Neutrophil (primary cell): ENCODE data around the gene LTF.

Experiments
- H3K27ac ChIP-seq: fragments of 200-600 bp; sonication (generic); 2 replicates; pipeline ENCODE4 v1.5.1; 2016; ENCODE audit warnings: mild to moderate bottlenecking, moderate library complexity
- H3K27me3 ChIP-seq: fragments of 200-600 bp; sonication (generic); 2 replicates; pipeline ENCODE4 v1.6.0; 2016; ENCODE audit warnings: mild to moderate bottlenecking
- H3K36me3 ChIP-seq: fragments of 200-600 bp; sonication (generic); 2 replicates; pipeline ENCODE4 v1.5.1; 2017
- H3K4me1 ChIP-seq, 2 experiments: fragments of 200-600 bp in 1 of 2; sonication (generic) in 1 of 2; 1 replicate in 1 of 2; 2 replicates in 1 of 2; pipeline versions ENCODE4 v1.5.1 to v1.6.1; 2013 to 2016; ENCODE audit warnings: low read depth in 1 of 2, low read length in 1 of 2, mild to moderate bottlenecking in 1 of 2, moderate library complexity in 1 of 2; ENCODE audit not compliant: control insufficient read depth in 1 of 2, insufficient read depth in 1 of 2
- H3K4me3 ChIP-seq, 2 experiments: fragments of 200-600 bp in 1 of 2; sonication (generic) in 1 of 2; 1 replicate in 1 of 2; 2 replicates in 1 of 2; pipeline ENCODE4 v1.5.1; 2013 to 2016; ENCODE audit warnings: low read depth in 1 of 2, low read length in 1 of 2, mild to moderate bottlenecking in 1 of 2, moderate library complexity in 1 of 2
- H3K9me3 ChIP-seq: fragments of 200-600 bp; sonication (generic); 2 replicates; pipeline ENCODE4 v1.5.1; 2016
- CTCF ChIP-seq: fragments of 200-600 bp; sonication (generic); IDR thresholded peaks from 2 replicates; pipeline ENCODE4 v1.5.1; 2016; ENCODE audit warnings: antibody characterized with exemption

The LTF gene

DNA sequence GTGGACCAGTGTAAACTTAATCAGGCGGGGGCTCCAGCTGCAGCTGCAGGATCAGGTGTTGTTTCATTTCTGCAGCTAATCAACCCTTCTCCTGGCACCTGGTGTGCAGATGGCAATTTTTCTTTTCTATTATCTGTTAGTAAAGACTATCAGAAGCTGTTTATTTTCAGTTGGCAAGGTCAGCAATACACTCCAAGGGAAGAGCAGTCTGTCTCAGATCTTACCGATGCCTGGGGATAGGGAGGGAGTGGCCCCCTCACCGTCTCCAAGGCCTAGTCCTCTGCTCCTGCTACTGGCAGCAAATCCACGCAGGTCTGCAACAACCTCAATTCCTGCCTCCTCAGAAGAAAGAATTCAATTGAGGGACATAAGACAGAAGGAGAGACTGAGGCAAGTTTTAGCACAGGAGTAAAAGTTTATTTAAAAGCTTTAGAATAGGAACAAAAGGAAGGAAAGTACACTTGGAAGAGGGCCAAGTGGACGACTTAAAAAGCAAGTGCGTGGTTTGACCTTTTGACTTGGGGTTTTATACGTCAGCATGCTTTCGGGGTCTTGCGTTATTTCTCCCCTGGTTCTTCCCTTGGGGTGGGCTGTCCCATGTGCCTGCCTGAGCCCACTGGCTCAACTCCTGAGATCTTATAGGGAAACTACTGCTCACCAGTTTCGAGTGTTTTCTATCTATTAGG lies 48.4 kb downstream of the LTF start:
- Histone ChIP-seq H3K36me3 (peaks cover 67% of the 10 kb centered on the region), H3K27me3 (no peaks in the 10 kb centered on the region), H3K4me1 (no peaks in the 10 kb centered on the region), H3K27ac (peak overlapping the region; percentile 45), H3K9me3 (no peaks in the 10 kb centered on the region), H3K4me3 (no peak overlapping the region)
- no peak for TF ChIP-seq CTCF

DNA sequence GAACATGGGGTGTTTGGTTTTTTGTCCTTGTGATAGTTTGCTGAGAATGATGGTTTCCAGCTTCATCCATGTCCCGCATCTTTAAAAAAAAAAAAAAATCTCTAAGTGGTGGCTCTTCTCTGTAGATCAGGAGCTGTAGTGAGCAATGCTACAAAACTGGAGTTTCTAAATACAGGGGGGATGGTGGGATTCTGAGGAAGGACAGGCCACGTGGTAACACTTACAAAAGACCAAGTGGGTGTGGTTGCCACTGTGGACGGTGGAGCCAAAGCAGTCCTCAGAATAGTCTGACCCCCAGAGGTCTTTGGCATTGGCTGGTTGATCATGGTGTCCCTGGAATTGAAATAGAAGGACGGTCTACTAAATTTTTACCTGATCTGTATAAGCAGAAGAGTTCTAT lies 50.0 kb downstream of the LTF start:
- no peaks in the 10 kb centered on the region for H3K4me1 ChIP-seq

GRCh38 chr3:46413951-46414350 lies 50.8 kb downstream of the LTF start:
- Histone ChIP-seq H3K27ac (peak overlapping the region; percentile 45), H3K27me3 (no peaks in the 10 kb centered on the region), H3K36me3 (peaks cover 44% of the 10 kb centered on the region), H3K9me3 (no peaks in the 10 kb centered on the region), H3K4me1 (no peaks in the 10 kb centered on the region), H3K4me3 (no peak overlapping the region)
- no peak for TF ChIP-seq CTCF

More for the DNA sequence above, 50.0 kb downstream of the LTF start:
- peaks cover 52% of the 10 kb centered on the region for H3K36me3 ChIP-seq
- TF ChIP-seq CTCF, result no peak
- no peak overlapping the region for H3K4me3 ChIP-seq
- peak overlapping the region; percentile 48 for H3K27ac ChIP-seq
- no peaks in the 10 kb centered on the region for H3K9me3 ChIP-seq
- H3K27me3 ChIP-seq, result no peaks in the 10 kb centered on the region

- Histone ChIP-seq H3K9me3 (no peaks in the 10 kb centered on the region), H3K36me3 (peaks cover 33% of the 10 kb centered on the region), H3K4me3 (no peak overlapping the region), H3K27ac (peak overlapping the region; percentile 13), H3K4me1 (peaks cover 0 to 2% of the 10 kb centered on the region in 2 experiments), H3K27me3 (no peaks in the 10 kb centered on the region)
- no peak for TF ChIP-seq CTCF
Measured at GRCh38 chr3:46412786-46413298, 51.9 kb downstream of the LTF start.

DNA sequence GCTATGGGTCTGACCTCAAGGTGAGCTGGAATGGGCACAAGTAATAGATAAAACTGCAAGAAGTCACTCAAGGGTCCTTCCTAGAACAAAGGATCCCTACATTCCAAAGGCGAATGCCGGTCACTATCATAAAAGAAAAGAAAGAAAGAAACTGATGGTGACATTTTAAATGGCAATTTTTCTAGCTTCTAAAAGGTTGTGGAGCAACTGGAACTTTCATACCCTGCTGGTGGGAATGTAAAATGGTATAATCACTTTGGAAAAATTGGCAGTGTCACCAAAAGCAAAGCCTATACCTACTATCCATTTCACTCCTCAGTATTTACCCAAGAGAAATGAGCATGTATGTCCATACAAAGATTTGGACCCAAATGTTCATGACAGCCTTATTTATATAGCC lies 53.4 kb downstream of the LTF start:
- Histone ChIP-seq H3K4me3 (no peak overlapping the region), H3K9me3 (no peaks in the 10 kb centered on the region), H3K27ac (no peak overlapping the region), H3K27me3 (no peaks in the 10 kb centered on the region), H3K36me3 (peaks cover 17% of the 10 kb centered on the region), H3K4me1 (peaks cover 15 to 17% of the 10 kb centered on the region in 2 experiments)
- no peak for TF ChIP-seq CTCF
